ENCODE data around the gene PREPL. TPM values are rescaled to one million over a fixed set of nuclear protein-coding genes. Genes with fewer than 3 reads are reported as not detected.

PREPL gene
- total and polyA plus RNA-seq, 2 donors (not counting 3 experiments of a cell fraction or from before 2014, with no cell fraction given) = 10.1 to 25.7 TPM

DNA sequence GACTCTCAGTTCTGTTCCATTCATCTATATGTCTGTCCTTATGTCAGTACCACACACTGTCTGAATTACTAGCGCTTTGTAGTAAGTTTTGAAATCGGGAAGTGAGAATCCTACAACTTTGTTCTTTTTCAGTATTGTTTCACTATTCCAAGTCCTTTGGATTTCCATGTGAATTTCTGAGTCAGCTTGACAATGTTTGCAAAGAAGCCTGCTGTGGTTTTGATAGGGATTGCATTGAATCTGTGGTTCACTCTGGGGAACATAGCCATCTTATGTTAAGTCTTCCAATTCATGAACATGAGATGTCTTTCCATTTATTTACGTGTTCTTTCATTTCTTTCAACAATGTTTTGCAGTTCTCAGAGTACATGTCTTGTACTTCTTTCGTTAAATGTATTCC is 71.0 kb downstream of the PREPL start:
- no peak overlapping the region for H2AFZ ChIP-seq (ENCODE audit: low read depth, low read length)
- dilution Hi-C loops (cut with MboI; ENCODE audit: extremely low pct_ligation_motif_present, low sequenced_read_pairs) = no loop called here

DNA sequence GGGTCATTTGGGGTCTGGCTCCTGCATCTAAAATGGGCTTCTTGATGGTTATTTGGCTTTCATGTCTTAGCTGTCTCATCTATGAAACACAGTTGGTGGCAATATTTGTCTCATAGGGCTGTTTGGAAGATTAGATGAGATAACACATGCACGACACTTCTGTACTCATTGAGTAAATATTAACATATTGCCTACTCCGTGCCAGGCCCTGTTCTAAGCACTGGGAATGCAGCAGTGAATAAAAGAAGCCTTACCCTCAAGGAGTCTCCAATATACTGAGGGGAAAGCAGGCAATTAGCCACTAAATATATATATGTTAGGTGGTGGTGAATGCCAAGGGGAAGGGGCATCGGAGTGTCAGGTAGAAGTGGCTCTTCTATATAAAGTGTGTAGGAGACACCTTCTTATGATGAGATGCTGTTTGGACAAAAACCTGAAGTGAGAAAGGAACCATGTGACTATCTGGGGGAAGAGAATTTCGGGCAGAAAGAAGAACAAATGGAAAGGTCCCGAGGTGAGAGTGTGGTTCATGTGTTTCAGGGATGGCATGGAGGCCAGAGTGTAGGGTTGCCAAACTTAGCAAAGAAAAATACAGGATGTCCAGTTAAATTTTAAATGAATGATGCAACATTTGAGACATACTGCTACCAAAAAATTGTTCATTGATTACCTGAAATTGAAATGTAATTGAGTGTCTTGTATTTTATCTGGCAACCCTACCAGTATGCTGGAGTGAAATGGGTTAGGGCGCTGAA is 74.2 kb downstream of the PREPL start:
- Histone ChIP-seq H3K4me3 (replicated peaks in 1 of 3; ENCODE audit: insufficient read depth in 1 of 3, low read depth in 1 of 3, low read length in 3 of 3) (no peak overlapping the region), H3K9me3 (replicated peaks; ENCODE audit: control insufficient read depth, insufficient read depth, low read length) (no peaks in the 10 kb centered on the region), H3K4me2 (ENCODE audit: insufficient read depth, low read length) (no peak overlapping the region), H3K27me3 (ENCODE audit: control insufficient read depth in 2 of 2, insufficient read depth in 2 of 2, low read length in 2 of 2) (peaks cover 0 to 2% of the 10 kb centered on the region in 2 experiments), H4K20me1 (replicated peaks; ENCODE audit: control insufficient read depth, extremely low read depth, insufficient read depth, low read length) (no peaks in the 10 kb centered on the region), H3K79me2 (ENCODE audit: control insufficient read depth, insufficient read depth, low read length) (no peaks in the 10 kb centered on the region), H3K9ac (replicated peaks; ENCODE audit: extremely low read depth, insufficient read depth, low read length) (no peak overlapping the region), H2AFZ (ENCODE audit: low read depth, low read length) (no peak overlapping the region), H3K4me1 (ENCODE audit: control insufficient read depth, extremely low read depth, insufficient read depth, low read length) (peaks cover 6% of the 10 kb centered on the region), H3K27ac (ENCODE audit: insufficient read depth, low read depth, low read length) (no peak overlapping the region), H3K36me3 (ENCODE audit: control insufficient read depth in 2 of 2, extremely low read depth in 1 of 2, insufficient read depth in 2 of 2, low read length in 2 of 2) (no peaks in the 10 kb centered on the region), H3K9me1 (replicated peaks; ENCODE audit: control insufficient read depth, extremely low read depth, insufficient read depth, low read length) (no peaks in the 10 kb centered on the region)
- dilution Hi-C loops (cut with MboI; ENCODE audit: extremely low pct_ligation_motif_present, low sequenced_read_pairs) = no loop called here
- DNase-seq (ENCODE audit: low read depth, low spot score) (no peak), FAIRE-seq (no peak)
- TF ChIP-seq POLR2AphosphoS5 (IDR thresholded peaks at IDR 0.05; ENCODE audit: insufficient read depth, low read depth, low read length) (no peak), GATA2 (IDR thresholded peaks at IDR 0.05; ENCODE audit: insufficient read depth, insufficient read length, low read depth, low read length) (no peak), EZH2 (IDR thresholded peaks at IDR 0.05; ENCODE audit: borderline replicate concordance, low read depth, low read length, severe bottlenecking) (no peak), POLR2A (IDR thresholded peaks at IDR 0.05; ENCODE audit: low read depth, low read length) (no peak), FOS (IDR thresholded peaks at IDR 0.05; ENCODE audit: borderline replicate concordance, insufficient read depth, low read length) (no peak), JUN (IDR thresholded peaks at IDR 0.05; ENCODE audit: borderline replicate concordance, insufficient read depth, insufficient read length, low read depth) (no peak), MYC (IDR thresholded peaks at IDR 0.05; ENCODE audit: low read depth, low read length) (no peak)
- TF ChIP-seq, protein P1, sequence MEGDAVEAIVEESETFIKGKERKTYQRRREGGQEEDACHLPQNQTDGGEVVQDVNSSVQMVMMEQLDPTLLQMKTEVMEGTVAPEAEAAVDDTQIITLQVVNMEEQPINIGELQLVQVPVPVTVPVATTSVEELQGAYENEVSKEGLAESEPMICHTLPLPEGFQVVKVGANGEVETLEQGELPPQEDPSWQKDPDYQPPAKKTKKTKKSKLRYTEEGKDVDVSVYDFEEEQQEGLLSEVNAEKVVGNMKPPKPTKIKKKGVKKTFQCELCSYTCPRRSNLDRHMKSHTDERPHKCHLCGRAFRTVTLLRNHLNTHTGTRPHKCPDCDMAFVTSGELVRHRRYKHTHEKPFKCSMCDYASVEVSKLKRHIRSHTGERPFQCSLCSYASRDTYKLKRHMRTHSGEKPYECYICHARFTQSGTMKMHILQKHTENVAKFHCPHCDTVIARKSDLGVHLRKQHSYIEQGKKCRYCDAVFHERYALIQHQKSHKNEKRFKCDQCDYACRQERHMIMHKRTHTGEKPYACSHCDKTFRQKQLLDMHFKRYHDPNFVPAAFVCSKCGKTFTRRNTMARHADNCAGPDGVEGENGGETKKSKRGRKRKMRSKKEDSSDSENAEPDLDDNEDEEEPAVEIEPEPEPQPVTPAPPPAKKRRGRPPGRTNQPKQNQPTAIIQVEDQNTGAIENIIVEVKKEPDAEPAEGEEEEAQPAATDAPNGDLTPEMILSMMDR (IDR thresholded peaks at IDR 0.05; ENCODE audit: extremely low read depth in 1 of 2, insufficient read depth in 1 of 2, low read depth in 1 of 2, low read length in 2 of 2) = no peak
- TF ChIP-seq, protein P2, sequence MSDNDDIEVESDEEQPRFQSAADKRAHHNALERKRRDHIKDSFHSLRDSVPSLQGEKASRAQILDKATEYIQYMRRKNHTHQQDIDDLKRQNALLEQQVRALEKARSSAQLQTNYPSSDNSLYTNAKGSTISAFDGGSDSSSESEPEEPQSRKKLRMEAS (IDR thresholded peaks at IDR 0.05; ENCODE audit: insufficient read depth, insufficient read length) = no peak
- CTCF ChIA-PET = no interaction called here
- intact Hi-C loops (cut with micrococcal nuclease) = no loop called here
- no TSS peak for BruUV-seq (replicated peaks)
- POLR2A ChIA-PET = no interaction called here

More for the DNA sequence above, 71.0 kb downstream of the PREPL start:
- Histone ChIP-seq H3K4me2 (ENCODE audit: insufficient read depth, low read length) (no peak overlapping the region), H3K9me3 (replicated peaks; ENCODE audit: control insufficient read depth, insufficient read depth, low read length) (no peaks in the 10 kb centered on the region), H3K79me2 (ENCODE audit: control insufficient read depth, insufficient read depth, low read length) (no peaks in the 10 kb centered on the region), H3K4me1 (ENCODE audit: control insufficient read depth, extremely low read depth, insufficient read depth, low read length) (peaks cover 6% of the 10 kb centered on the region), H3K27ac (ENCODE audit: insufficient read depth, low read depth, low read length) (no peak overlapping the region), H3K9ac (replicated peaks; ENCODE audit: extremely low read depth, insufficient read depth, low read length) (no peak overlapping the region), H3K27me3 (ENCODE audit: control insufficient read depth in 2 of 2, insufficient read depth in 2 of 2, low read length in 2 of 2) (no peaks in the 10 kb centered on the region), H4K20me1 (replicated peaks; ENCODE audit: control insufficient read depth, extremely low read depth, insufficient read depth, low read length) (no peaks in the 10 kb centered on the region), H3K4me3 (replicated peaks in 1 of 3; ENCODE audit: insufficient read depth in 1 of 3, low read depth in 1 of 3, low read length in 3 of 3) (no peak overlapping the region), H3K9me1 (replicated peaks; ENCODE audit: control insufficient read depth, extremely low read depth, insufficient read depth, low read length) (no peaks in the 10 kb centered on the region), H3K36me3 (ENCODE audit: control insufficient read depth in 2 of 2, extremely low read depth in 1 of 2, insufficient read depth in 2 of 2, low read length in 2 of 2) (no peaks in the 10 kb centered on the region)
- TF ChIP-seq JUN (IDR thresholded peaks at IDR 0.05; ENCODE audit: borderline replicate concordance, insufficient read depth, insufficient read length, low read depth) (no peak), GATA2 (IDR thresholded peaks at IDR 0.05; ENCODE audit: insufficient read depth, insufficient read length, low read depth, low read length) (no peak), MYC (IDR thresholded peaks at IDR 0.05; ENCODE audit: low read depth, low read length) (no peak), POLR2AphosphoS5 (IDR thresholded peaks at IDR 0.05; ENCODE audit: insufficient read depth, low read depth, low read length) (no peak), EZH2 (IDR thresholded peaks at IDR 0.05; ENCODE audit: borderline replicate concordance, low read depth, low read length, severe bottlenecking) (no peak)
- TF ChIP-seq, protein P2 (IDR thresholded peaks at IDR 0.05; ENCODE audit: insufficient read depth, insufficient read length) = no peak
- intact Hi-C loops (cut with micrococcal nuclease) = loop anchor here (2.0 kb wide), 1 partner anchor 245 kb away; no protein-coding TSS in a partner anchor
- FAIRE-seq (no peak), DNase-seq (ENCODE audit: low read depth, low spot score) (no peak)
- no TSS peak for BruUV-seq (replicated peaks)
- ChIA-PET POLR2A (no interaction called here), CTCF (interaction anchor here (2.2 kb wide), 1 partner anchor 246 kb away, joined by 25 read pairs; no protein-coding TSS in a partner anchor)

Measured in endothelial cell of umbilical vein (primary cell).